Fibroblast of villous mesenchyme (primary cell): ENCODE results near the gene ANKS1B. TPM values are rescaled to one million over a fixed set of nuclear protein-coding genes. Genes with fewer than 3 reads are reported as not detected.
"Not testable (repeated sequence)": the region's sequence is repeated elsewhere in the genome, so short reads cannot be mapped to it uniquely, and the experiment has no call there.

Experiments
- DNase-seq: peaks from one replicate; pipeline ENCODE4 v3.0.0-alpha.2; 2010; ENCODE audit warnings: low read depth
- H3K4me3 ChIP-seq: 2 replicates; pipeline ENCODE4 v1.5.1; 2011; ENCODE audit warnings: low read depth, mild to moderate bottlenecking, low read length
- CTCF ChIP-seq: IDR thresholded peaks from 2 replicates; pipeline ENCODE4 v1.5.1; 2012; ENCODE audit warnings: low read depth, mild to moderate bottlenecking, low read length; ENCODE audit not compliant: insufficient read depth
- total RNA-seq: library from RNA; depleted of rRNA; stranded (reverse); fragments of >200 nt; gene quantifications from 2 replicates; pipeline ENCODE4 v1.2.3, GENCODE V29; 2012

The ANKS1B gene
- total RNA-seq, 1 donor, result 0.86 TPM

GRCh38 chr12:99721715-99722275 is 262.9 kb downstream of the ANKS1B start:
- no peak for DNase-seq
- H3K4me3 ChIP-seq, result no peak overlapping the region
- no peak for TF ChIP-seq CTCF

GRCh38 chr12:99720083-99720465 is 264.7 kb downstream of the ANKS1B start:
- not testable (repeated sequence) for H3K4me3 ChIP-seq, DNase-seq

- DNase-seq, H3K4me3 ChIP-seq: not testable (repeated sequence)
Observed at GRCh38 chr12:99719411-99720082, 265.2 kb downstream of the ANKS1B start.

GRCh38 chr12:99715841-99716510 is 268.8 kb downstream of the ANKS1B start:
- DNase-seq, H3K4me3 ChIP-seq: not testable (repeated sequence)

- not testable (repeated sequence) for DNase-seq, H3K4me3 ChIP-seq
Observed at GRCh38 chr12:99714921-99715320, 269.8 kb downstream of the ANKS1B start.

DNA sequence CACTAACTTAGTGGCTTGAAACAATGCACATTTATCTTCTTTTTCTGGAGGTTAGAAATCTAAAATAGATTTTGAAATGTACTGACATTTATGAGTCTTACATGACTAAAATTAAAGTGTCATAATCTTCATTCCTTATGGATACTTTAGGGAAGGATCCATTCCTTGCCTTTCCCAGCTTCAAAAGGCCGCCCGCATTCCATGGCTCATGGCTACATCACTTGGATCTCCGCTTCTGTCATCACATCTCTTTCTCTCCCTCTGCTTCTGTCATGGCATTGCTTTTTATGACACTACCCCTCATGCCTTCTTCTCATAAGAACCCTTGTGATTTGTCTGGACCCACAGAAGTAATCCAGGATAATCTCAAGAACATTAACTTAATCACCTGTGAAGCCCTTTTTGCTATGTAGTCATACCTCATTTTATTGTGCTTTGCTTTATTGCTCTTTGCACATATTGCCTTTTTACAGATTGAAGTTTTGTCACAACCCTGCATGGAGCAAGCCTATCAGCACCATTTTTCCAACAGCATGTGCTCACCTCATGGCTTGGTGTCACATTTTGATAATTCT is 270.7 kb downstream of the ANKS1B start:
- TF ChIP-seq CTCF, result no peak
- no peak overlapping the region for H3K4me3 ChIP-seq
- DNase-seq, result no peak

- TF ChIP-seq CTCF, result no peak
- no peak for DNase-seq
- H3K4me3 ChIP-seq, result no peak overlapping the region
Observed at GRCh38 chr12:99712281-99712680, 272.5 kb downstream of the ANKS1B start.

- TF ChIP-seq CTCF, result no peak
- no peak overlapping the region for H3K4me3 ChIP-seq
- DNase-seq, result no peak
Observed at GRCh38 chr12:99711246-99711645, 273.5 kb downstream of the ANKS1B start.

DNA sequence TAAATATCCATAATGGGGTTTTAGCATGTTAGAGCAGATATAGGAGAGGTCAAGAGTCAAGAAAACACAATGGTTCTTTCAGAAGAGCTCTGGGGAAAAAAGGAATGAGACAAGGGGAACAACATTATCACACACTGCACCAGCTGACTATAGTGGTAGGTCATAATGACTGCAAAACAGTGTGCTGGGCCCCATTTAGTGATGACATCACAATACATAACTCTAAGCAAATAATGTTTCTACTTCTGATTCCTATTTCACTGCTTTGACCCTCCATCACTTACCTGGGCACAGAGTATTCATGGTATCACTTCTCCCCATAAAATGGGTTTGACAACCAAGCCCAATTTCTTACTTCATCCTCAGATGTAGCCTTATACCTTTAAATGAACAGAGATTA is 275.1 kb downstream of the ANKS1B start:
- no peak for TF ChIP-seq CTCF

More for the DNA sequence above, 275.1 kb downstream of the ANKS1B start:
- DNase-seq, result no peak
- H3K4me3 ChIP-seq, result no peak overlapping the region
